H1 (cell line): ENCODE data around the gene TLCD5. TPM values are rescaled to one million over a fixed set of nuclear protein-coding genes. Genes with fewer than 3 reads are reported as not detected.

Experiments used
- CTCF ChIA-PET: fragments of 300-600 bp; sonication (Branson Sonifier 250); formaldehyde crosslinking; loops from one replicate; lab custom pipeline; 2021; ENCODE audit not compliant: partially characterized antibody; lab: Charles Lee
- POLR2A ChIA-PET: fragments of 300-600 bp; sonication (Branson Sonifier 250); formaldehyde crosslinking; loops from one replicate; lab custom pipeline; 2021; ENCODE audit warnings: inconsistent platforms; ENCODE audit not compliant: partially characterized antibody; lab: Charles Lee
- DNase-seq, 2 experiments: peaks; one replicate each; pipeline versions ENCODE4 v3.0.0 to v3.0.0-alpha.2; 2010 to 2022; ENCODE audit warnings: low spot score in 2 of 2, low read depth in 1 of 2, mixed read lengths in 1 of 2
- FAIRE-seq: peaks from 2 replicates; lab custom pipeline; 2011; peaks lifted over from hg19 to GRCh38; lab: Jason Lieb, UNC
- H2AFZ ChIP-seq: 2 replicates; pipeline ENCODE4 v1.8.1; 2012; ENCODE audit warnings: low read length, inconsistent platforms
- H2AK5ac ChIP-seq: 2 replicates; pipeline ENCODE4 v1.6.1; 2013; ENCODE audit warnings: low read depth, low read length
- H2BK120ac ChIP-seq: replicated peaks from 2 replicates; pipeline ENCODE3; 2013; ENCODE audit warnings: low read depth, low read length, inconsistent platforms
- H2BK12ac ChIP-seq: 2 replicates; pipeline ENCODE4 v1.6.1; 2013; ENCODE audit warnings: low read depth, low read length
- H2BK15ac ChIP-seq: 2 replicates; pipeline ENCODE4 v1.6.1; 2013; ENCODE audit warnings: low read length
- H2BK20ac ChIP-seq: 2 replicates; pipeline ENCODE4 v1.6.1; 2013; ENCODE audit warnings: low read length
- H2BK5ac ChIP-seq: 2 replicates; pipeline ENCODE4 v1.6.1; 2013; ENCODE audit warnings: low read depth, low read length
- H3K14ac ChIP-seq: 2 replicates; pipeline ENCODE4 v1.6.1; 2013; ENCODE audit warnings: inconsistent platforms; ENCODE audit not compliant: insufficient read length
- H3K18ac ChIP-seq: 2 replicates; pipeline ENCODE4 v1.6.1; 2013; ENCODE audit warnings: low read length; ENCODE audit errors: extremely low read depth
- H3K23ac ChIP-seq: 2 replicates; pipeline ENCODE4 v1.6.1; 2013; ENCODE audit warnings: inconsistent platforms; ENCODE audit not compliant: insufficient read length
- H3K23me2 ChIP-seq: 2 replicates; pipeline ENCODE4 v1.6.1; 2013; ENCODE audit warnings: low read depth, low read length
- H3K27ac ChIP-seq: 2 replicates; pipeline ENCODE4 v1.6.1; 2011; ENCODE audit warnings: low read depth, low read length, inconsistent platforms
- H3K27me3 ChIP-seq, 4 experiments: replicated peaks in 1 of 4; 1 replicate in 1 of 4; 2 replicates in 3 of 4; pipeline versions ENCODE4 v1.6.1 to v1.8.1; 2011 to 2013; ENCODE audit warnings: low read length in 3 of 4, mild to moderate bottlenecking in 3 of 4, inconsistent platforms in 2 of 4, mixed read lengths in 2 of 4, moderate library complexity in 1 of 4; ENCODE audit not compliant: control insufficient read depth in 3 of 4, insufficient read depth in 3 of 4; ENCODE audit errors: extremely low read depth in 1 of 4
- H3K36me3 ChIP-seq, 4 experiments: 2 replicates each; pipeline versions ENCODE4 v1.6.1 to v1.8.1; 2011 to 2013; ENCODE audit warnings: mild to moderate bottlenecking in 4 of 4, low read length in 3 of 4, moderate library complexity in 2 of 4, control low read depth in 1 of 4, inconsistent platforms in 1 of 4; ENCODE audit not compliant: insufficient read depth in 4 of 4, control insufficient read depth in 2 of 4
- H3K4ac ChIP-seq: replicated peaks from 2 replicates; pipeline ENCODE3; 2013; ENCODE audit warnings: low read length, low read depth, mixed read lengths, inconsistent platforms; ENCODE audit not compliant: insufficient read length
- H3K4me1 ChIP-seq, 4 experiments: replicated peaks in 1 of 4; 1 replicate in 1 of 4; 2 replicates in 3 of 4; pipeline versions ENCODE4 v1.6.1 to v1.8.1; 2011 to 2013; ENCODE audit warnings: low read length in 3 of 4, inconsistent platforms in 2 of 4, mixed read lengths in 1 of 4; ENCODE audit not compliant: insufficient read depth in 4 of 4, control insufficient read depth in 3 of 4
- H3K4me2 ChIP-seq, 2 experiments: 2 replicates each; pipeline versions ENCODE4 v1.6.1 to v1.8.1; 2011 to 2013; ENCODE audit warnings: low read depth in 2 of 2, low read length in 2 of 2, control low read depth in 1 of 2, inconsistent platforms in 1 of 2, mild to moderate bottlenecking in 1 of 2; ENCODE audit not compliant: insufficient read depth in 1 of 2
- H3K4me3 ChIP-seq, 4 experiments: fragments of 200-600, 300-600 bp in 1 of 4; sonication (generic), shearing (Covaris generic), sonication (Bioruptor Twin) in 1 of 4; 2 replicates each; pipeline versions ENCODE4 v1.5.1 to v1.8.1; 2011 to 2016; ENCODE audit warnings: low read length in 4 of 4, low read depth in 3 of 4, control low read depth in 2 of 4, inconsistent platforms in 2 of 4, mild to moderate bottlenecking in 2 of 4, mixed read lengths in 1 of 4, moderate library complexity in 1 of 4; ENCODE audit not compliant: insufficient read depth in 2 of 4; ENCODE audit errors: extremely low read depth in 1 of 4
- H3K56ac ChIP-seq: replicated peaks from 2 replicates; pipeline ENCODE3; 2013; ENCODE audit warnings: low read depth, mild to moderate bottlenecking, mixed read lengths, low read length, inconsistent platforms; ENCODE audit not compliant: insufficient read length
- H3K79me1 ChIP-seq: 2 replicates; pipeline ENCODE4 v1.6.1; 2013; ENCODE audit warnings: low read depth, low read length, control low read depth
- H3K79me2 ChIP-seq, 2 experiments: 2 replicates each; pipeline versions ENCODE4 v1.6.1 to v1.8.1; 2012 to 2013; ENCODE audit warnings: low read length in 2 of 2, mild to moderate bottlenecking in 2 of 2, inconsistent platforms in 1 of 2; ENCODE audit not compliant: insufficient read depth in 2 of 2, control insufficient read depth in 1 of 2
- H3K9ac ChIP-seq, 4 experiments: replicated peaks in 1 of 4; 1 replicate in 1 of 4; 2 replicates in 3 of 4; pipeline versions ENCODE4 v1.6.1 to v1.8.1; 2011 to 2013; ENCODE audit warnings: low read depth in 3 of 4, low read length in 3 of 4, control low read depth in 2 of 4, mild to moderate bottlenecking in 2 of 4, moderate library complexity in 2 of 4, inconsistent platforms in 1 of 4; ENCODE audit errors: extremely low read depth in 1 of 4
- H3K9me3 ChIP-seq, 2 experiments: 2 replicates each; pipeline versions ENCODE4 v1.6.1 to v1.8.1; 2012 to 2013; ENCODE audit warnings: mild to moderate bottlenecking in 2 of 2, moderate library complexity in 2 of 2, control low read depth in 1 of 2, inconsistent platforms in 1 of 2, low read depth in 1 of 2, low read length in 1 of 2, mixed read lengths in 1 of 2; ENCODE audit not compliant: insufficient read depth in 2 of 2
- H4K20me1 ChIP-seq, 2 experiments: replicated peaks in 1 of 2; 2 replicates each; pipeline versions ENCODE3 to v1.8.1; 2011 to 2013; ENCODE audit warnings: inconsistent platforms in 2 of 2, low read length in 2 of 2, mild to moderate bottlenecking in 1 of 2; ENCODE audit not compliant: insufficient read depth in 2 of 2, control insufficient read depth in 1 of 2
- H4K5ac ChIP-seq: 2 replicates; pipeline ENCODE4 v1.6.1; 2013; ENCODE audit warnings: low read length, low read depth, mixed read lengths, inconsistent platforms; ENCODE audit not compliant: insufficient read length
- H4K8ac ChIP-seq: 2 replicates; pipeline ENCODE4 v1.8.0; 2013; ENCODE audit warnings: mild to moderate bottlenecking, moderate library complexity, low read length, inconsistent platforms; ENCODE audit not compliant: insufficient read depth; ENCODE audit errors: extremely low read depth
- H4K91ac ChIP-seq: replicated peaks from 2 replicates; pipeline ENCODE3; 2013; ENCODE audit warnings: low read length, mixed read lengths, inconsistent platforms; ENCODE audit not compliant: insufficient read length
- FOSL1 ChIP-seq: IDR thresholded peaks from 2 replicates; pipeline ENCODE4 v1.6.1; 2011; ENCODE audit warnings: mild to moderate bottlenecking, low read depth, low read length, moderate library complexity; ENCODE audit not compliant: insufficient read depth
- JUN ChIP-seq: IDR thresholded peaks from 2 replicates; pipeline ENCODE4 v1.6.1; 2011; ENCODE audit warnings: low read depth, mild to moderate bottlenecking, improper control_type of control experiment, low read length
- JUND ChIP-seq: IDR thresholded peaks from 2 replicates; pipeline ENCODE4 v1.6.1; 2011; ENCODE audit warnings: mild to moderate bottlenecking, improper control_type of control experiment, low read length
- RNF2 ChIP-seq: fragments of 200-900, 300-1000 bp; sonication (generic); IDR thresholded peaks from 2 replicates; pipeline ENCODE4 v1.7.1; 2016; ENCODE audit warnings: borderline replicate concordance, low read depth, mild to moderate bottlenecking, antibody characterized with exemption, low read length; ENCODE audit not compliant: poor library complexity, severe bottlenecking; ENCODE audit errors: missing control alignments
- SUZ12 ChIP-seq: fragments of 200-600 bp; sonication (generic); IDR thresholded peaks from 2 replicates; pipeline ENCODE4 v1.6.1; 2012; ENCODE audit warnings: mild to moderate bottlenecking, inconsistent platforms, low read length, moderate library complexity, mixed read lengths
- TAF1 ChIP-seq: IDR thresholded peaks from 2 replicates; pipeline ENCODE4 v1.6.1; 2011; ENCODE audit warnings: mild to moderate bottlenecking, low read depth, low read length
- ZNF274 ChIP-seq: IDR thresholded peaks from 2 replicates; pipeline ENCODE4 v1.7.0; 2012; ENCODE audit warnings: low read length, borderline replicate concordance; ENCODE audit errors: extremely low read depth
- polyA plus RNA-seq, 7 experiments: library from polyadenylated mRNA; depleted of rRNA in 3 of 7; stranded (reverse) in 5 of 7; unstranded in 2 of 7; fragments of >200 nt in 5 of 7; fragments of 200-250 nt in 2 of 7; gene quantifications; 1 replicate in 5 of 7; 2 replicates in 1 of 7; 4 replicates in 1 of 7; pipeline versions ENCODE4 v1.2.1 to v1.2.3, GENCODE V29; 2011 to 2013; ENCODE audit warnings: missing spikeins in 2 of 7, mixed read lengths in 2 of 7
- total RNA-seq: library from RNA; stranded (reverse); fragmentation: NEBNext Ultra II Directional; extraction: Animal tissue kit (Norgen Biotek cat#: 25700); gene quantifications from 2 replicates; pipeline ENCODE4 v1.2.1, GENCODE V29; 2021

TLCD5 gene
- total and polyA plus RNA-seq, 2 of the 8 experiments (the other 6 are each of a cell fraction or from before 2014, with no cell fraction given), result 9.5 to 10.1 TPM

DNA sequence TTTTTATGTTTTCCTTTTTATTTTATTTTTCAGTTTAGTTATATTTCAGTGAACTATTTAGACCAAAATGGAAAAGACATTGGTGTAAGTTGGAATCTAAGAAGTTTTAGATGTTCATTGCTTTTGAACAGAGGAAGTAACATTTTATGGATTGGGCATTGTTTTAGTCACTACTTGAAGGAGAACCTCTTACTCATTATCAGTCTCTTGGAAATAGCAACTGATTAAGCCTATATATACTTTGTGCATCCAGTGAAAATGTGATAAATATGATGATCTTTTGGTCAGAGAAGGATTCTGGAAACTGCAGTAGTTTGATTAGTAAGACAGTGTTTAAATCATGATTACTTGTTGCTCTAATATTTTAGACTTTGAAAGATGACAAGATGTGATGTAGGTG lies 25.5 kb downstream of the TLCD5 start:
- peaks cover 0 to 81% of the 10 kb centered on the region in 2 experiments; a peak in 3 of 4 replicates for H3K79me2 ChIP-seq
- no peak overlapping the region for H3K4me2 ChIP-seq
- no peak overlapping the region for H3K9ac ChIP-seq
- H3K4me1 ChIP-seq, result peaks cover 0 to 3% (median 0%) of the 10 kb centered on the region in 4 experiments; a peak in 1 of 7 replicates
- H3K36me3 ChIP-seq, result no peaks in the 10 kb centered on the region
- CTCF ChIA-PET, result no interaction called here
- no peak overlapping the region for H3K4me3 ChIP-seq
- H3K27me3 ChIP-seq, result no peaks in the 10 kb centered on the region
- no peak for DNase-seq
- no peak overlapping the region for H2AK5ac ChIP-seq
- no peak overlapping the region for H2BK12ac ChIP-seq
- no peaks in the 10 kb centered on the region for H3K23me2 ChIP-seq
- TF ChIP-seq ZNF274, result no peak
- no peak for TF ChIP-seq JUN
- TF ChIP-seq TAF1, result no peak
- TF ChIP-seq FOSL1, result no peak
- no peak for TF ChIP-seq JUND
- no peak for TF ChIP-seq RNF2
- TF ChIP-seq SUZ12, result no peak
- TF ChIP-seq, all 59 proteins: peak for 0
- no peak for FAIRE-seq
- no peak overlapping the region for H2AFZ ChIP-seq
- no peak overlapping the region for H3K27ac ChIP-seq
- no peak overlapping the region for H2BK5ac ChIP-seq
- no peak overlapping the region for H3K23ac ChIP-seq
- H2BK20ac ChIP-seq, result no peak overlapping the region
- no peak overlapping the region for H2BK120ac ChIP-seq
- H3K4ac ChIP-seq, result no peak overlapping the region
- H3K14ac ChIP-seq, result no peak overlapping the region
- H4K91ac ChIP-seq, result no peak overlapping the region
- H3K9me3 ChIP-seq, result no peaks in the 10 kb centered on the region
- H3K18ac ChIP-seq, result no peak overlapping the region
- no peak overlapping the region for H3K56ac ChIP-seq
- peaks cover 6% of the 10 kb centered on the region; the same call in 1 of the 2 replicates for H3K79me1 ChIP-seq
- H4K20me1 ChIP-seq, result peaks cover 0 to 8% of the 10 kb centered on the region in 2 experiments
- no peak overlapping the region for H4K5ac ChIP-seq
- no peak overlapping the region for H4K8ac ChIP-seq
- H2BK15ac ChIP-seq, result no peak overlapping the region
- POLR2A ChIA-PET, result no interaction called here
